ENCODE results near the gene AGK. TPM values are rescaled to one million over a fixed set of nuclear protein-coding genes. Genes with fewer than 3 reads are reported as not detected.

AGK gene
- total and polyA plus RNA-seq, 2 experiments from 2014 or later, result 21.9 to 37.9 TPM

GRCh38 chr7:141549582-141549981, 1.6 kb upstream of the AGK start:
- Histone ChIP-seq H3K27ac (ENCODE audit: low read depth) (no peak overlapping the region), H3K27me3 (ENCODE audit: insufficient read depth) (no peaks in the 10 kb centered on the region), H3K4me2 (no peak overlapping the region), H3K79me2 (replicated peaks; ENCODE audit: insufficient read depth) (peaks cover 33% of the 10 kb centered on the region), H3K4me3 (no peak overlapping the region), H4K20me1 (replicated peaks; ENCODE audit: insufficient read depth) (no peaks in the 10 kb centered on the region), H3F3A (replicated peaks; ENCODE audit: low read depth) (peaks cover 7% of the 10 kb centered on the region; the same call in 1 of the 2 replicates), H3K9me2 (ENCODE audit: insufficient read depth) (no peaks in the 10 kb centered on the region), H2AFZ (no peak overlapping the region), H3K36me3 (ENCODE audit: insufficient read depth) (no peaks in the 10 kb centered on the region), H3K4me1 (ENCODE audit: insufficient read depth) (peaks cover 11% of the 10 kb centered on the region)
- no peak overlapping the region for H3K27ac Mint-ChIP-seq
- TF ChIP-seq STAT1 (IDR thresholded peaks at IDR 0.05; ENCODE audit: unreplicated experiment), result no peak
- no peak for TF ChIP-seq JUNB (IDR thresholded peaks at IDR 0.05; ENCODE audit: unreplicated experiment)
- TF ChIP-seq EZH2phosphoT487 (IDR thresholded peaks at IDR 0.05; ENCODE audit: unreplicated experiment), result no peak
- no peak for TF ChIP-seq REST (IDR thresholded peaks at IDR 0.05; ENCODE audit: unreplicated experiment)
- TF ChIP-seq CREB1 (CRISPR knock-in tag; IDR thresholded peaks at IDR 0.05; ENCODE audit: low read depth), result no peak
- no peak for TF ChIP-seq CTCF (conservative IDR thresholded peaks at IDR 0.05; ENCODE audit: low read depth in 2 of 2)
- no peak for TF ChIP-seq EZH2 (IDR thresholded peaks at IDR 0.05; ENCODE audit: low read depth, unreplicated experiment)
- no peak for TF ChIP-seq ZNF462 (CRISPR knock-in tag; IDR thresholded peaks at IDR 0.05)
- no peak for DNase-seq (ENCODE audit: low spot score)
- no peak for ATAC-seq
- H3K4me3 Mint-ChIP-seq, result no peak overlapping the region
- H3K9me3 Mint-ChIP-seq, result no peaks in the 10 kb centered on the region
- H3K36me3 Mint-ChIP-seq (ENCODE audit: low read depth), result peaks cover 8% of the 10 kb centered on the region; the same call in 1 of the 3 replicates
- H3K4me1 Mint-ChIP-seq, result peaks cover 32% of the 10 kb centered on the region
- H3K27me3 Mint-ChIP-seq (ENCODE audit: insufficient read depth, low read depth, poor library complexity), result peaks cover 5% of the 10 kb centered on the region
